ENCODE measurements around the gene B3GAT2. TPM values are rescaled to one million over a fixed set of nuclear protein-coding genes. Genes with fewer than 3 reads are reported as not detected.

Gene B3GAT2
- total and polyA plus RNA-seq, 2 of the 13 experiments (the other 11 are each of a cell fraction or from before 2014, with no cell fraction given): 0.01 to 0.02 TPM

- TF ChIP-seq, protein P1, sequence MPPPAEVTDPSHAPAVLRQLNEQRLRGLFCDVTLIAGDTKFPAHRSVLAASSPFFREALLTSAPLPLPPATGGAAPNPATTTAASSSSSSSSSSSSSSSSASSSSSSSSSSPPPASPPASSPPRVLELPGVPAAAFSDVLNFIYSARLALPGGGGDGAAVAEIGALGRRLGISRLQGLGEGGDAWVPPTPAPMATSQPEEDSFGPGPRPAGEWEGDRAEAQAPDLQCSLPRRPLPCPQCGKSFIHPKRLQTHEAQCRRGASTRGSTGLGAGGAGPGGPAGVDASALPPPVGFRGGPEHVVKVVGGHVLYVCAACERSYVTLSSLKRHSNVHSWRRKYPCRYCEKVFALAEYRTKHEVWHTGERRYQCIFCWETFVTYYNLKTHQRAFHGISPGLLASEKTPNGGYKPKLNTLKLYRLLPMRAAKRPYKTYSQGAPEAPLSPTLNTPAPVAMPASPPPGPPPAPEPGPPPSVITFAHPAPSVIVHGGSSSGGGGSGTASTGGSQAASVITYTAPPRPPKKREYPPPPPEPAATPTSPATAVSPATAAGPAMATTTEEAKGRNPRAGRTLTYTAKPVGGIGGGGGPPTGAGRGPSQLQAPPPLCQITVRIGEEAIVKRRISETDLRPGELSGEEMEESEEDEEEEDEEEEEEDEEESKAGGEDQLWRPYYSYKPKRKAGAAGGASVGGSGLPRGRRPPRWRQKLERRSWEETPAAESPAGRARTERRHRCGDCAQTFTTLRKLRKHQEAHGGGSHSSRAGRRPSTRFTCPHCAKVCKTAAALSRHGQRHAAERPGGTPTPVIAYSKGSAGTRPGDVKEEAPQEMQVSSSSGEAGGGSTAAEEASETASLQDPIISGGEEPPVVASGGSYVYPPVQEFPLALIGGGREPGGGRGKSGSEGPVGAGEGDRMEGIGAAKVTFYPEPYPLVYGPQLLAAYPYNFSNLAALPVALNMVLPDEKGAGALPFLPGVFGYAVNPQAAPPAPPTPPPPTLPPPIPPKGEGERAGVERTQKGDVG (CRISPR knock-in tag; IDR thresholded peaks at IDR 0.05; ENCODE audit: borderline replicate concordance): no peak
- TF ChIP-seq ZNF703 (CRISPR knock-in tag; IDR thresholded peaks at IDR 0.05; ENCODE audit: borderline replicate concordance): no peak
- TF ChIP-seq KLF13 (CRISPR knock-in tag; IDR thresholded peaks at IDR 0.05): no peak
- TF ChIP-seq, protein P2, sequence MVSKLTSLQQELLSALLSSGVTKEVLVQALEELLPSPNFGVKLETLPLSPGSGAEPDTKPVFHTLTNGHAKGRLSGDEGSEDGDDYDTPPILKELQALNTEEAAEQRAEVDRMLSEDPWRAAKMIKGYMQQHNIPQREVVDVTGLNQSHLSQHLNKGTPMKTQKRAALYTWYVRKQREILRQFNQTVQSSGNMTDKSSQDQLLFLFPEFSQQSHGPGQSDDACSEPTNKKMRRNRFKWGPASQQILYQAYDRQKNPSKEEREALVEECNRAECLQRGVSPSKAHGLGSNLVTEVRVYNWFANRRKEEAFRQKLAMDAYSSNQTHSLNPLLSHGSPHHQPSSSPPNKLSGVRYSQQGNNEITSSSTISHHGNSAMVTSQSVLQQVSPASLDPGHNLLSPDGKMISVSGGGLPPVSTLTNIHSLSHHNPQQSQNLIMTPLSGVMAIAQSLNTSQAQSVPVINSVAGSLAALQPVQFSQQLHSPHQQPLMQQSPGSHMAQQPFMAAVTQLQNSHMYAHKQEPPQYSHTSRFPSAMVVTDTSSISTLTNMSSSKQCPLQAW (CRISPR knock-in tag; IDR thresholded peaks at IDR 0.05): no peak
- no peak for TF ChIP-seq POLR2G (IDR thresholded peaks at IDR 0.05; ENCODE audit: low read depth, low read length)
- no peak for TF ChIP-seq SNAI1 (CRISPR knock-in tag; IDR thresholded peaks at IDR 0.05; ENCODE audit: borderline replicate concordance)
- no peak for TF ChIP-seq ZNF782 (CRISPR knock-in tag; IDR thresholded peaks at IDR 0.05; ENCODE audit: borderline replicate concordance)
- TF ChIP-seq DR1 (CRISPR knock-in tag; IDR thresholded peaks at IDR 0.05): no peak; the same call in 1 of the 2 replicates
- no peak for TF ChIP-seq PAX8 (CRISPR knock-in tag; IDR thresholded peaks at IDR 0.05; ENCODE audit: borderline replicate concordance)
- no peak for TF ChIP-seq ZNF597 (CRISPR knock-in tag; IDR thresholded peaks at IDR 0.05)
- 0 out of 2 replicates have a peak, but pooled peaks have one; percentile 40 for TF ChIP-seq ZNF567 (CRISPR knock-in tag; IDR thresholded peaks at IDR 0.05; ENCODE audit: borderline replicate concordance)
- TF ChIP-seq FOXM1 (CRISPR knock-in tag; IDR thresholded peaks at IDR 0.05): no peak
- TF ChIP-seq SIN3A (IDR thresholded peaks at IDR 0.05; ENCODE audit: borderline replicate concordance, low read depth, low read length): no peak
- no peak for TF ChIP-seq SNAPC5 (CRISPR knock-in tag; IDR thresholded peaks at IDR 0.05; ENCODE audit: borderline replicate concordance)
- no peak for TF ChIP-seq NR3C1 (CRISPR knock-in tag; IDR thresholded peaks at IDR 0.05)
- no peak for TF ChIP-seq RFX1 (IDR thresholded peaks at IDR 0.05)
- no peak for TF ChIP-seq POLR2A (IDR thresholded peaks at IDR 0.05; ENCODE audit: insufficient read depth in 1 of 2, low read depth in 2 of 2, low read length in 2 of 2)
- peak; percentile 70; the same call in 1 of the 2 replicates for TF ChIP-seq GPN1 (CRISPR knock-in tag; IDR thresholded peaks at IDR 0.05; ENCODE audit: borderline replicate concordance)
- no peak; the same call in 1 of the 2 replicates for TF ChIP-seq ZNF543 (CRISPR knock-in tag; IDR thresholded peaks at IDR 0.05)
- peak; percentile 87 for TF ChIP-seq KDM2A (CRISPR knock-in tag; IDR thresholded peaks at IDR 0.05; ENCODE audit: borderline replicate concordance, low read depth)
- TF ChIP-seq NBN (conservative IDR thresholded peaks at IDR 0.05): no peak
- TF ChIP-seq EHMT2 (IDR thresholded peaks at IDR 0.05; ENCODE audit: borderline replicate concordance, low read depth, low read length): no peak
- TF ChIP-seq ZKSCAN1 (IDR thresholded peaks at IDR 0.05; ENCODE audit: low read length): no peak
- no peak for TF ChIP-seq SP1 (IDR thresholded peaks at IDR 0.05)
- TF ChIP-seq SP1 (CRISPR knock-in tag; IDR thresholded peaks at IDR 0.05): no peak
Measured at GRCh38 chr6:70955441-70956190, 1.2 kb downstream of the B3GAT2 start (continued).

Data from HepG2 (cell line).